Breast epithelium (tissue), 3 donors: ENCODE results near the gene ZNF487.

Source experiments
- CTCF ChIP-seq, 3 donors: fragments of 450-650 bp; IDR thresholded peaks; one replicate each; pipeline ENCODE4 v1.5.1; 2016 to 2017; ENCODE audit warnings: antibody characterized with exemption in 3 of 3, mild to moderate bottlenecking in 3 of 3, moderate library complexity in 3 of 3
- POLR2A ChIP-seq: fragments of 450-650 bp; IDR thresholded peaks from one replicate; pipeline ENCODE4 v1.6.1; 2016; ENCODE audit warnings: antibody characterized with exemption, mild to moderate bottlenecking, moderate library complexity

GRCh38 chr10:43402176-43402575 is 34.7 kb upstream of the ZNF487 start:
- no peak for TF ChIP-seq CTCF (IDR thresholded peaks at IDR 0.05)
- no peak for TF ChIP-seq POLR2A
